Right atrium auricular region (tissue), 2 donors: ENCODE results near the gene BEAN1. TPM values are rescaled to one million over a fixed set of nuclear protein-coding genes. Genes with fewer than 3 reads are reported as not detected.

Experiments
- DNase-seq: peaks from one replicate; pipeline ENCODE4 v3.0.0-alpha.2; 2019; ENCODE audit warnings: low spot score
- H3K27ac ChIP-seq, 2 donors: fragments of 200-600 bp; sonication (generic); 1 replicate in 1 of 2; 2 replicates in 1 of 2; pipeline ENCODE4 v1.5.1; 2016 to 2019
- H3K27me3 ChIP-seq, 2 donors: fragments of 200-600 bp; sonication (generic); one replicate each; pipeline versions ENCODE4 v1.5.1 to v1.6.0; 2017 to 2019
- H3K36me3 ChIP-seq: fragments of 200-600 bp; sonication (generic); one replicate; pipeline ENCODE4 v1.5.1; 2016
- H3K4me1 ChIP-seq, 2 donors: fragments of 200-600 bp; sonication (generic); one replicate each; pipeline versions ENCODE4 v1.5.1 to v1.6.0; 2017 to 2019
- H3K4me3 ChIP-seq, 2 donors: fragments of 200-600 bp; sonication (generic); 1 replicate in 1 of 2; 2 replicates in 1 of 2; pipeline ENCODE4 v1.5.1; 2017 to 2019; ENCODE audit warnings: mild to moderate bottlenecking in 1 of 2, moderate library complexity in 1 of 2
- H3K9me3 ChIP-seq, 2 donors: fragments of 200-600 bp; sonication (generic); one replicate each; pipeline ENCODE4 v1.5.1; 2019
- total RNA-seq, 2 donors: library from RNA; depleted of rRNA; stranded (reverse); fragments of >200 nt; gene quantifications; one replicate each; pipeline ENCODE4 v1.1.0, GENCODE V29; 2016
- TF ChIP-seq, protein P1 (sequence below), 2 donors: fragments of 200-600 bp; sonication (generic); IDR thresholded peaks; one replicate each; pipeline ENCODE4 v1.5.1; 2019; ENCODE audit warnings: antibody characterized with exemption in 2 of 2

The BEAN1 gene
- total RNA-seq, 2 donors from 2014 or later: 0.48 to 0.75 TPM

DNA sequence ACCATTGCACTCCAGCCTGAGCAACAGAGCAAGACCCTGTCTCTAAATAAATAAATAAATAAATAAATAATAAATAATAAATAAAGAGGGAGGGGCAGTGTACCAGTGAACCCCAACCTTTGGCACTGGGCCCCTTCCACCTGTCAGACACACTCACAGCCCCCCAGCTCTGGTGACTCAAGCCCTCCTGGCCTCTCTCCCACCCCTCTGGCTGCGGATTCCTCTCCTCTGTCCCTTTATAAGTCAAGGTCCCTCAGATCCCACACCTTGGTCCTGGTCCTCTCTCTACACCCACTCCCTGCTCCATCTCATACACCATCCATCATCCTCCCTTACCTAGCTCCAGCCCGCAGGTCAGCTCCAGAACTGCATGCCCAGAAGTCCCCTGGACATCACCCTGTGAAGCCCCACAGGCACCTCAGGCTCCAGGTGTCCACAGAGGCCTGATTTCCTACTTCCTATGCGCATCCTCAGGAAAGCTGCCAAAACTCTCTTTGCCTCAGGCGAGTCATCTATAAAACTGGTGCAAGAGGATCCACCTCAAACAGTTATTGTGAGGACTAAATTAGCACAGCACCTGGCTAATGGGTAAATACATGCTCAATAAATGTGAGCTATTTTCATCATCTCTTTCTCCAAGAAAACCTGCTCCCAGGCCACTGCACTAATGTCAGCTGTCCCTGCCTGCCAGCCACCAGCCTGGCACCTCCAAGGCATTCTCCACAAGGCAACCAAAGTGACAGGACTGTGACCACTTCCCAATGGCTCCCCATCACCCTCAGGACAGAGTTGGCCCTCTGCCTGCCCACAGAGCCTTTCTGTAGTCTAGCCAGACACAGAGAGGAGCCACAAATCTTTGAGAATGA lies 46.8 kb downstream of the BEAN1 start:
- TF ChIP-seq, protein P1, sequence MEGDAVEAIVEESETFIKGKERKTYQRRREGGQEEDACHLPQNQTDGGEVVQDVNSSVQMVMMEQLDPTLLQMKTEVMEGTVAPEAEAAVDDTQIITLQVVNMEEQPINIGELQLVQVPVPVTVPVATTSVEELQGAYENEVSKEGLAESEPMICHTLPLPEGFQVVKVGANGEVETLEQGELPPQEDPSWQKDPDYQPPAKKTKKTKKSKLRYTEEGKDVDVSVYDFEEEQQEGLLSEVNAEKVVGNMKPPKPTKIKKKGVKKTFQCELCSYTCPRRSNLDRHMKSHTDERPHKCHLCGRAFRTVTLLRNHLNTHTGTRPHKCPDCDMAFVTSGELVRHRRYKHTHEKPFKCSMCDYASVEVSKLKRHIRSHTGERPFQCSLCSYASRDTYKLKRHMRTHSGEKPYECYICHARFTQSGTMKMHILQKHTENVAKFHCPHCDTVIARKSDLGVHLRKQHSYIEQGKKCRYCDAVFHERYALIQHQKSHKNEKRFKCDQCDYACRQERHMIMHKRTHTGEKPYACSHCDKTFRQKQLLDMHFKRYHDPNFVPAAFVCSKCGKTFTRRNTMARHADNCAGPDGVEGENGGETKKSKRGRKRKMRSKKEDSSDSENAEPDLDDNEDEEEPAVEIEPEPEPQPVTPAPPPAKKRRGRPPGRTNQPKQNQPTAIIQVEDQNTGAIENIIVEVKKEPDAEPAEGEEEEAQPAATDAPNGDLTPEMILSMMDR (IDR thresholded peaks at IDR 0.05): no peak
- Histone ChIP-seq H3K4me3 (no peak overlapping the region), H3K9me3 (no peaks in the 10 kb centered on the region), H3K27me3 (no peaks in the 10 kb centered on the region), H3K36me3 (no peaks in the 10 kb centered on the region), H3K27ac (no peak overlapping the region), H3K4me1 (no peaks in the 10 kb centered on the region)
- no peak for DNase-seq

DNA sequence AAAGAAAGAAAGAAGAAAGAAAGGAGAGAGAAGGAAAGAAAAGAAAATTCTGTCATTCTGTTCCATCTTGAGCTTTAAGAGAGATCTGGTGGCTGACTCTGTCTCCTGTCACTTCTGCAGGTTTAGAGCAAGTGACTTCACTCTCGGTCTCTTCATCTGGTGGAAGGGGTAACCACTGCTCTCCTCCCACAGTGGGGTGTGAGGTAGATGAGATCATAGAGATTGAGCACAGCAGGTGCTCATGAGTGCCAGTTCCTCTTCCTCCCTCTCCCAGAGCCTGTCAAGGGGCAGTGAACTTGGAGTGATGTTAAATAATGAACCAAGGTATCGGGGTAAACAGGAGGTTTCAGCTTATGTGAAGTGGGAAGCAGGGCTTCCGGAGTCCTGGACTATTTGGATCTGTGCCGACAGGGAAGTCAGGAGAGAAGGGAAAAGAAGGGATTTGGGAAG lies 47.7 kb downstream of the BEAN1 start:
- DNase-seq: no peak
- no peak overlapping the region for H3K27ac ChIP-seq
- H3K27me3 ChIP-seq: no peaks in the 10 kb centered on the region
- H3K36me3 ChIP-seq: no peaks in the 10 kb centered on the region
- no peak overlapping the region for H3K4me3 ChIP-seq
- TF ChIP-seq, protein P1 (IDR thresholded peaks at IDR 0.05): no peak
- H3K4me1 ChIP-seq: no peaks in the 10 kb centered on the region
- no peaks in the 10 kb centered on the region for H3K9me3 ChIP-seq

DNA sequence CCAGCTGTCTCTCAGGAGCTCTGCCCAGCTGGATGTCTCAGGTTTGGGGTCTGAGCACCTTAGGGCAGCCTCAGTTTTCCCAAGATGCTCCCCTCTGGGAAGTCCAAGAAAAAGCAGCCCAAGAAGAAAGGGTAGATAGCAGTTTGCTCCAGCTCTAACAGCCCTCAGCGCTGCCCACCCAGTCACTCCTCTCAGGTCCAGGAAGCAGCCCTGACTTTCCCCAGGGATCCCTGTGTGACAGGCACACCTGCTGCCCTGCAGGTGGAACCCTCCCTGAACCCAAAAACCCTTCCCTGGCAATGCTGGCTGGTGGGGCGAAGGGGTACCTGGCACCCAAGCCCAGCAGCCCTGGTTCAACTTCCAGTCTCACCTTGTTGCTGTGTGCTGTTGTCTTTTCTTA lies 48.1 kb downstream of the BEAN1 start:
- Histone ChIP-seq H3K4me3 (no peak overlapping the region), H3K27ac (no peak overlapping the region), H3K4me1 (no peaks in the 10 kb centered on the region), H3K27me3 (no peaks in the 10 kb centered on the region), H3K36me3 (no peaks in the 10 kb centered on the region), H3K9me3 (no peaks in the 10 kb centered on the region)
- TF ChIP-seq, protein P1 (IDR thresholded peaks at IDR 0.05): no peak
- DNase-seq: no peak

DNA sequence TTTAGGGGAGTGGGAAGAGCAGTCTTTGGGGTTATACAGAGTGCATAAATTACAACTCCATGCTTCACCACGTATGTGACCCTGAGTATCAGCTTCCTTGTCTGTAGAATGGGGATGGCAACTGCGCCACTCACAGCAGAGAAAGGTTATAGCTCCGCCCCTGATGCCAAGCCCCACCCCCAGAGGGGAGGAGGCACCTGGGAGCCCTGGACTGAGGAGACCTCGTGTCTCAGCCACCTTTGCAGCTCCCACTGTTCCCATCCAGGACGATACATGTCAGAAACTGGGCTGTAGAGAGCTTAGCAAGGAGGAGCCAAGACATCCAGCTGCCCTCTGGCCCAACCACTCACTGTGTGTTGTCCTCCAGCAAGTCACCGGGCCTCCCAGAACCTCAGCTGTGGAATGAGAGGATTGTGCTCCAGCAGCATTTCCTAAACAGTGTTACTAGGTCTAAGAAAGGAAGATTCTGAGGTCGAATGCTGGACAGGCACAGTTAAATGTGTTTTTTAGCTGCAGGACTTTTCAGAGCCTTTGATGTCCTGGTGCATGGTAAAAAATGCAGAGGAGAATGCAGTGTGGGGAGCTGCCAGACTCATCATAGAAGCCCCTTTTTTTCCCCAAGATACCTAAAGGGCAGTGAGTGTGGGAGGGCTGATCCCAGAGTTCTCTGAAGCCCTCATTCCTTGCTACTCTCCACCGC lies 49.4 kb downstream of the BEAN1 start:
- Histone ChIP-seq H3K27ac (no peak overlapping the region), H3K27me3 (no peaks in the 10 kb centered on the region), H3K4me3 (no peak overlapping the region), H3K36me3 (no peaks in the 10 kb centered on the region), H3K4me1 (no peaks in the 10 kb centered on the region), H3K9me3 (no peaks in the 10 kb centered on the region)
- TF ChIP-seq, protein P1 (IDR thresholded peaks at IDR 0.05): no peak
- DNase-seq: peak; percentile 56

DNA sequence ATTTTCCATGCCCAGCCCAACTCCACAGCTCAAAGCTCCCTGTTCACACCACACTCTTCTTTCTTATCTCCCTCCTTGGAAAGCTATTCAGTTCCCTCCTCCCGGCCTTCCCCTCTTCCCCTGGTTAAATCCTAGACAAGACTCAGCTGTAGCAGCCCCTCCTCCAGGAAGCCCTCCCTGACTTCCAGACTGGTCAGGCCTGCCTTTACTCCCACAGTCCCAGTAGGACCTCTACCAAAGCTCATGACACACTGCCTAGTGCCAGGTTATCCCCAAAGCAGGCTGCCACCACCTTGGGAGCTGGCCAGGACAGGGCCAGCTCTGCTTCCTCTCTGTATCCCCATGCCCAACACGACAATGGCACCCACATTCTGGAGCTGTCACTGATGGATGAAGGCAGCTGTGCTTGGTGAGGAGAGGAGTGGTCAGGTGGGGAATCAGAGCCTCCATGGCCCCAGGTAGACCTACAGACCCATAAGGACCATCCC lies 50.0 kb downstream of the BEAN1 start:
- no peak overlapping the region for H3K27ac ChIP-seq
- H3K27me3 ChIP-seq: no peaks in the 10 kb centered on the region
- TF ChIP-seq, protein P1 (IDR thresholded peaks at IDR 0.05): no peak
- no peaks in the 10 kb centered on the region for H3K36me3 ChIP-seq
- no peak for DNase-seq
- H3K9me3 ChIP-seq: no peaks in the 10 kb centered on the region
- H3K4me1 ChIP-seq: no peaks in the 10 kb centered on the region
- no peak overlapping the region for H3K4me3 ChIP-seq
